Hepatocyte (in vitro differentiated cells): ENCODE measurements around the gene GAS2L1.

Experiments
- EZH2 ChIP-seq: fragments of 200-600 bp; sonication (generic); IDR thresholded peaks from 2 replicates; pipeline ENCODE4 v1.6.1; 2016; ENCODE audit warnings: antibody characterized with exemption, mild to moderate bottlenecking, borderline replicate concordance
- TF ChIP-seq, protein P1 (sequence below): fragments of 200-600 bp; sonication (generic); IDR thresholded peaks from 2 replicates; pipeline ENCODE4 v1.5.1; 2016; ENCODE audit warnings: antibody characterized with exemption, mild to moderate bottlenecking; ENCODE audit not compliant: poor library complexity

DNA sequence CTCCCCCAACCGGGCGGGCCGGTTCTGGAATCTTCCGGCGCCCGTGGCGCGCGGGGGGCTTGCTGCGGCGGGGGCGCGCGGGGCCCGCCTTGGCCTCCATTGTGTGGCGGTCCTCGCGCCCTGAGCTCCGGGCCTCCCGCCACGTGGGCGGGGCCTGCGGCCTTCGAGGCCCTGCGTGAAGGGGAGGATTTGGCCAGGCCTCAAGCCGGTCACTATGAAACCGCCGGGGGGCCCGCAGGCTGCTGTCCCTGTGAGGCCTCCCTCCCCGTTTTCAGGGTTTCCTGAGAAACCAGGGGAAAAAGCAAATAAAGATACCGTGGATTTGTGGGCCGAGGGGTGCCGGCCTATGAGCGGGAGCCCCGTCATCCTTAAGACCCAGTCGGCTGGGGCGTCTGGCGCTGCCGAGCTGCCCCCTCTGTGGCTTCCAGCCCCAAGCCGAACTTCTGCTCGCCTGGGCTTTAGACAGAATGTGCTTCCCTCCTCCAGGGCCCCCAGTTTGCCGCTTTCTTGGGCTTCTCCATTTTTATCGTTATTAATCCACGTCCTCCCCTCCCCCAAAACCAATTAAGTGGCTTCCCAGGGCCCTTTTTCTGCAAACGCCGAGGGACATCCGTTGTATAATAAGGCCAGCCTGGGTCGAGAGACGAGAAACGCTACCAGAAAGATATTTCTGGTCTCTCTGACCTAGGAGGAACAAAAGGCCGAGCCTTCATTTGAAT lies 37.8 kb upstream of the GAS2L1 start:
- no peak for TF ChIP-seq EZH2
- TF ChIP-seq, protein P1, sequence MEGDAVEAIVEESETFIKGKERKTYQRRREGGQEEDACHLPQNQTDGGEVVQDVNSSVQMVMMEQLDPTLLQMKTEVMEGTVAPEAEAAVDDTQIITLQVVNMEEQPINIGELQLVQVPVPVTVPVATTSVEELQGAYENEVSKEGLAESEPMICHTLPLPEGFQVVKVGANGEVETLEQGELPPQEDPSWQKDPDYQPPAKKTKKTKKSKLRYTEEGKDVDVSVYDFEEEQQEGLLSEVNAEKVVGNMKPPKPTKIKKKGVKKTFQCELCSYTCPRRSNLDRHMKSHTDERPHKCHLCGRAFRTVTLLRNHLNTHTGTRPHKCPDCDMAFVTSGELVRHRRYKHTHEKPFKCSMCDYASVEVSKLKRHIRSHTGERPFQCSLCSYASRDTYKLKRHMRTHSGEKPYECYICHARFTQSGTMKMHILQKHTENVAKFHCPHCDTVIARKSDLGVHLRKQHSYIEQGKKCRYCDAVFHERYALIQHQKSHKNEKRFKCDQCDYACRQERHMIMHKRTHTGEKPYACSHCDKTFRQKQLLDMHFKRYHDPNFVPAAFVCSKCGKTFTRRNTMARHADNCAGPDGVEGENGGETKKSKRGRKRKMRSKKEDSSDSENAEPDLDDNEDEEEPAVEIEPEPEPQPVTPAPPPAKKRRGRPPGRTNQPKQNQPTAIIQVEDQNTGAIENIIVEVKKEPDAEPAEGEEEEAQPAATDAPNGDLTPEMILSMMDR, result no peak
